GM19324 (cell line): ENCODE data around the gene AP4S1.
"Not testable (repeated sequence)": the region's sequence is repeated elsewhere in the genome, so short reads cannot be mapped to it uniquely, and the experiment has no call there.

Experiments
- ATAC-seq: cut with Tn5 transposase; IDR thresholded peaks from one replicate; pipeline ENCODE4 v1.9.1; 2021; ENCODE audit warnings: mild to moderate bottlenecking, moderate library complexity; ENCODE audit not compliant: unreplicated experiment, low FRiP score

The AP4S1 gene

DNA sequence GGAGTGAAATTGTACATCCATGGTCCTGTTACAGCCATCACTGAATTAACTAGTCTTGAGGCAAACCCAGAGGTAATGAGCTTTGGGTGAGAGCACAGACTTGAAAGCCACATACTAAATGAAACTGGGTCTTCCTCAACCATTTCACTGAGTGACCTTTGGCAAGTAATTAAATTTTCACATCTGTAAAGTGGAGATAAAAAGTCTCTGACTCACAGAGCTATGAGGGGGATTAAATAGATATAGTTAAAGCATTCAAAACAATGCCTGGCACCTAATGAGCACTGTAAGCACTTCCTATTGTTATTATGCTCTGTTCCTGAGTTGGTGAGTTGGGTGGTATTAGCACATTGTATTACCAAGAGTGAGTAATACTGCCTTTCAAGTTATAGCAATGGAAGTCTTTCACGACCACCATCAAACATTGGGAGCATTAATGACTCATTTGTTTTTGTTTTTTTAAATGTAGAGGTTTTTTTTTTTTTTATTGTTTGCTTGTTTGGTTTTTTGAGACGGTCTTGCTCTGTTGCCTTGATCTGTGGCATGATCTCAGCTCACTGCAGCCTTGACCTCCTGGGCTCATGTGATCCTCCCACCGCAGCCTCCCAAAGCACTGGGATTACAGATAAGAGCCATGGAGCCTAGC is 13.2 kb downstream of the AP4S1 start:
- no peak for ATAC-seq

DNA sequence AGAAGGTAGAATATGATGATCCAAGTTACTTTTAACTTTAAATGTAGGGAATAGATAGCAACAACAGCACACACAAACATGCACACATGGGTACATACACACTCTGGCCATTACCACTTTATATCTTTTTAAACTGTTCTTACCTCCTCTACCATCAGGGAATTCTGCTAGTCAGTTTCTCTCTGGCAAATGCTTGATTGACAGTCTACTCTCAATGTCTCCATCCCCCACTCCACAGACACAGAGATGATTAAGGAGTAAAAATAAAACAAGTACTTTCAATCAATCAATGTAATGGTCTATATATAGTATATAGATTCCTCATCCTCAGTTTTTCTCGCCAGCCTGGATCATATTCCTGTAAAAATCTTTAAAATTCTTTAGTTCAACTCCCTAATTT is 16.9 kb downstream of the AP4S1 start:
- no peak for ATAC-seq

DNA sequence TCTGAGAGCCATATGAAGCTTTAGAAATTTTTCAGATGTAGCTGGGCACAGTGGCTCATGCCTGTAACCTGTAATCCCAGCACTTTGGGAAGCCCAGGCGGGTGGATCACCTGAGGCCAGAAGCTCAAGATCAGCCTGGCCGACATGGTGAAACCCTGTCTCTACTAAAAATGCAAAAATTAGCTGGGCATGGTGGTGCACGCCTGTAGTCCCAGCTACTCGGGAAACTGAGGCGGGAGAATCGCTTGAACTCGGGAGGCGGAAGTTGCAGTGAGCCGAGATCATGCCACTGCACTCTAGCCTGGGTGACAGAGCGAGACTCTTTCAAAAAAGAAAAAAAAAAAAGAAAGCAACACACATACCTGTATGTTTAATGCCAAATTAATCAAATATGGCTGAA is 17.4 kb downstream of the AP4S1 start:
- ATAC-seq: not testable (repeated sequence)

DNA sequence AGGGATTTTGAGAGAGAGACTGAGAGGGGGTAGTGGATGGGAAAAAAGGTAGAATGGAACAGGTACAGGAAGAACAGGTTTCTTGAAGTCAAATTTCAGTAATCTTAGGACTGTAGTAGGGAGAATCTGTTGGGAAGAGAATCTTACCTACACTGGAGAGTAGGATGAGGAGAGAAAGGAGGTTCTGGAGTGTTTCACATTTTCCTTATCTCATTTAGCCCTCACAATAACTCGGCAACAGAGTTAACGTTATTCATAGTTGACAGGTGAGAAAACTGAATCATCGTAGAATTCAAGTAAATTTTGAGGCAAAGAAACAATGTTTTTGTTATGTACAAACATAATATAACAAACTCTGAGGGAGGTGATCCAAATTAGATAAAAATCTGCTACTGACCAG is 17.9 kb downstream of the AP4S1 start:
- no peak for ATAC-seq

DNA sequence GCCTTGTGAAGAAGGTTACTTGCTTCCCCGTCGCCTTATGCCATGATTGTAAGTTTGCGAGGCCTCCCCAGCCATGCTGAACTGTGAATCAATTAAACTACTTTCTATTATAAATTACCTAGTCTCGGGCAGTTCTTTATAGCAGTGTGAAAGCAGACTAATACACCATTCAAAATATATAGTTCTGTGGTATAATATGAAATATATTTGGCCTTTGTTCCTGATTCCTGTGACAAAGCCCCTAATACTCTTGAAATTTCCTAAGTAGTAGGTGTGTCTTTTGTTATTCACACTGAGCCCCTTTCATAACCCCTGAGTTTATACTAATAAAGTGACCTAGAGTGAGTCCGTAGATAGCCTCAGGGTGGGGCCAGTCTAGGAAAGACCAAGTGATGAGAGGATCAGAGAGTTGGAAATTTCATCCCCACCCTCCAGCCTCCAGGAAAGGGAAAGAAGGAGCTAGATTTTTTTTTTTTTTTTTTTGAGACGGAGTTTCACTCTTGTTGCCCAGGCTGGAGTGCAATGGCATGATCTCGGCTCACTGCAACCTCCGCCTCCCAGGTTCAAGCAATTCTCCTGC is 20.1 kb downstream of the AP4S1 start:
- ATAC-seq: no peak

DNA sequence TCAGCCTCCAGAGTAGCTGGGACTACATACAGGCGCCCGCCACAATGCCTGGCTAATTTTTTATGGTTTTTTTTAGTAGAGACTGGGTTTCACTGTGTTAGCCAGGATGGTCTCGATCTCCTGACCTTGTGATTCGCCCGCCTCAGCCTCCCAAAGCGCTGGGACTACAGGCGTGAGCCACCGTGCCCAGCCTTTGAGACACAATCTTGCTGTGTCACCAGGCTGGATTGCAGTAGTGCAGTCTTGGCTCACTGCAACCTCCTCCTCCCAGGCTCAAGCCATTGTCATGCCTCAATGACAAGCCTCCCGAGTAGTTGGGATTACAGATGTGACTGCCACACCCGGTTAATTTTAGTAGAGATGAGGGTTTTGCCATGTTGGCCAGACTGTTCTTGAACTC is 22.1 kb downstream of the AP4S1 start:
- no peak for ATAC-seq

DNA sequence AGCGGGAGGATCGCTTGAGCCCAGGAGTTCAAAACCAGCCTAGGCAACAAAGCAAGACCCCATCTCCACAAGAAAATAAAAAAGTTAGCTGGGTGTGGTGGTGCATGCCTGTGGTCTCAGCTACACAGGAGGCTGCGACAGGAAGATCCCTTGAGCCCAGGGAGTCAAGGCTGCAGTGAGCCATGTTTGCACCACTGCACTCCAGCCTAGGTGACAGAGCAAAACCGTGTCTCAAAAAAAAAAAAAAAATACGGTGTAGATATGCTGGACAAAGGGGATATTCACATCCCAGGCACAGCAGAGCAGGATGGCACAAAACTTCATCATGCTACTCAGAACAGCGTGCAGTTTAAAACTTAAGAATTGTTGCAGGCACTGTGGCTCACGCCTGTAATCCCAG is 25.6 kb downstream of the AP4S1 start:
- ATAC-seq: no peak

DNA sequence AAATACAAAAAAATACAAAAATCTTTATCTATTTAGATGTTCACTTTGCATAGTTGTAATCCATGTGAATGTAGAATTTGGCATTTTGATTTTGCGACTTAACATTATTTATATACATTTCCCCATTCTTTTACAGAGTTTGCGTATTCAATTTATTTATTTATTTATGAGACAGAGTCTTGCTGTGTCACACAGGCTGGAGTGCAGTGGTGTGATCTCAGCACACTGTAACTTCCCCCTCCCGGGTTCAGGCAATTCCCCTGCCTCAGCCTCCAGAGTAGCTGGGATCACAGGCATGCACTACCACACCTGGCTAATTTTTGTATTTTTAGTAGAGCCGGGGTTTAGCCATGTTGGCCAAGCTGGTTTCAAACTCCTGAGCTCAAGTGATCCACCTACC is 26.1 kb downstream of the AP4S1 start:
- no peak for ATAC-seq

DNA sequence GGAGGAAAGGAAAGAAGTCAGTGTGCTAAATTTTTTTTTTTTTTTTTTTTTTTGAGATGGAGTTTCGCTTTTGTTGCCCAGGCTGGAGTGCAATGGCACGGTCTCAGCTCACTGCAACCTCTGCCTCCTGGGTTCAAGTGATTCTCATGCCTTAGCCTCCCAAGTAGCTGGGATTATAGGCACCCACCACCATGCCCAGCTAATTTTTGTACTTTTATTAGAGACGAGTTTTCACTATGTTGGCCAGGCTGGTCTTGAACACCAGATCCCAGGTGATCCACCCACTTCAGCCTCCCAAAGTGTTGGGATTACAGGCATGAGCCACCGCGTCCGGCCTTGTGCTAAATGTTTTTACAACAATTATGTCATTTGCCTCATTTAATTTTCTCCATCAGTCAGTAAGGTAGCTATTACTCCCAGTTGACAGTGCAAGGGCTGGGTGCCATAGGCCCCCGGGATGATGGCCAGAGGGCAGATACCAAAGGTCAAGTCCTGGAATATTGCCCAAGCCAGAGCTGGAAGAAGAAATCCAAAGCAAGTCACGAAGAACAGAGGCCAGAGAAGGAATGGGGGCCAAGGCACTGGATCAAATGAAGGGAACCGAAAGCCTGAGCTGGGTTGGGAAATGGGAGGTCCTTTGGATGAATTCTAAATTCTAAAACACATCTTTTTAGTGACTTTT is 27.6 kb downstream of the AP4S1 start:
- ATAC-seq: not testable (repeated sequence)

DNA sequence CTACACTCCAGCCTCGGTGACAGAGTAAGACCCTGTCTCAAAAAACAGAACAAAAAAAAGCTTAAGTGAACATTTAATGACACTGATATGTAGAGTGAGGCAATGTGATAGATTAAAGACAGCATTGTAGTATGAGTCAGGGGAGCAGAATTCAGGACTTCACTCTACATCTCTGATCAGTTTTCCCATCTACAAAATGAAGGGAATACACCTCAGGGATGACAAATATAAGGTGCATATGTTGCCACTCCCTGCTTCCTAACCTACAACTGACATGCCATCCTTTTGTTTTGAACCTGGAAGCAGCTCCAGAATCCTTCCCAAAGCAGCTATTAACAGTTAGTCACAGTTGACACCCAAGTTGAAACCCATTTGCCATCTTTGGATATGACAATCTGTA is 31.6 kb downstream of the AP4S1 start:
- no peak for ATAC-seq

DNA sequence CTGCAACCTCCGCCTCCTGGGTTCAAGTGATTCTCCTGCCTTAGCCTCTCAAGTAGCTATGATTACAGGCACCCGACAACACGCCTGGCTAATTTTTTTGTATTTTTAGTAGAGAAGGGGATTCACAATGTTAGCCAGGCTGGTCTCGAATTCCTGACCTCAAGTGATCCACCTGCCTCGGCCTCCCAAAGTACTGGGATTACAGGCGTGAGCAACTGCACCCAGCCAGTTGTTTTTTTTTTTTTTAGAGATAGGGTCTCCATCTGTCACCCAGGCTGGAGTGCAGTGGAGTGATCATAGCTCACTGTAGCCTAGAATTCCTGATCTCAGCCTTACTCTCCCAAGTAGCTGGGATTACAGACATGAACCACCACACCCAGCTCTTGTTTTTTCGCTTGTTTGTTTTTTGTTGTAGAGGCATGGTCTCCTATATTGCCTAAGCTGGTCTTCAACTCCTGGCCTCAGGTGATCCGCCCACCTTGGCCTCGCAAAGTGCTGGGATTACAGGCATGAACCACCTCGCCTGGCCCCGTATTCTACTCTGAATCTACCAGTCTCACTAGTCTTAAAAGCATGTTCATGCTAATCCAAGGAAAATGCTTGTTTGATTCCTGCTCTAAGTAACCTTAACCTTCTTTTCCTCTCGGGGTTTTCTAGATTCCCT is 32.4 kb downstream of the AP4S1 start:
- no peak for ATAC-seq

DNA sequence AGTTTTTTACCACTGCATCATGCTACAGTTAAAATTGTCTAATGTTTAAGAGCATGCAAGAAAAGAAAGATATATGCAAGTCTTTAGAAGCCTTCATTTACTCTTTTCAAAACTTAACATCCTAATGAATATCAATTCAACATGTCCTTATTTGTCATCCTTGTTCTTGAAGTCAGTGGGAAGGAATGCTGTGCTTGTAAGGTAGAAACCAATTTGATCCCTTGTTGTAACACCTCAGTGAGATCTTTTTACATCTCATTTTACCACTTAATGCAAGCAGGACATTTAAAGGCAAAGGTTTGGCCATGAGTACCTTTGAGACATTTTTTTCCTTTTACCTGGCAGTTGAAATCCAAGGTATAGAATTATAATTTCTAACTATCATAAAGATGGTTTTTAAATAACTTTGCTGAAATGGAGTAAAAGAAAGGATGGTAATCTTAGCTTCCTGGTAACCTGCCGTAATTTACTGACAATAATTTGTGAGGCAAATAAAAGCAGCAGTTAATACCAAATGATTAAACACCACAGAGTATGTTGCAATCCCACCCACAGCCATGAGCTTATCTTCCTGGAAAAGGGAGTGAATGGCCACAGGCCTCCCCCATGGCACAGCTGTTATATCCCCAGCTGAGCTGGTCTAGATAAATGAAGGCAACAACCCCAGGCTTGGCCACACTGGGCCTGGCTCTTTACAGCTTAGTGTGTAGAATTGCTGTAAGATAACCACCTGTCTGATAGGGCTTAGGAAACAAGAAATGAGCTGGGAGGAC is 33.9 kb downstream of the AP4S1 start:
- ATAC-seq: no peak

DNA sequence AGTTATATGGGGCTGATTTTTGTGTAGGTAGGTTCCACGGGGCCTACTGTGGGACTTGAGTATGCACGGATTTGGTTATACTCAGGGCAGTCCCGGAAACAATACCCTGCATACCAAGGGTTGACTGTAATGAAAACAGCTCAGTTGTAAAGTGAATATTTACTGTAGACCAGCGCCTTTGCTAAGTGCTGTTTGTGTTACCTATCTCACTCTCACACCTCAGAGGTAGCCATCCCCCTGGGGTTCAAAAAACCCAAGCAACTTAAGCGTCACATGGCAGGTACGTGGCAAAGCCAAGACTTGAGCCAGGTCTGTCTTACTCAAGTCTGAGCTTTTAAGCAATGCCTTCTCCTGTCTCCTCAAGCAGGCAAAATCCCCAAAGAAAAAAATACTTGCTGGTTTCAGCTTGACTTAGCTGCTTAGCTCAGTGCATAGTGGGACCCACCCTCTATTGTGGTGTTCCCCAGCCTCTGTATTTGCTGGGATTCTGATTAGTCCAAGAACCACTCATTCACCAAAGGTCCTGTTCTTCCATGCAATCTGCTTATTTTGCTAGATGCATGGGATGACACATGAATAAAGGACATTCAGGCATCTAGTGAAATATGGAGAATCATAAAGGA is 34.9 kb downstream of the AP4S1 start:
- no peak for ATAC-seq

DNA sequence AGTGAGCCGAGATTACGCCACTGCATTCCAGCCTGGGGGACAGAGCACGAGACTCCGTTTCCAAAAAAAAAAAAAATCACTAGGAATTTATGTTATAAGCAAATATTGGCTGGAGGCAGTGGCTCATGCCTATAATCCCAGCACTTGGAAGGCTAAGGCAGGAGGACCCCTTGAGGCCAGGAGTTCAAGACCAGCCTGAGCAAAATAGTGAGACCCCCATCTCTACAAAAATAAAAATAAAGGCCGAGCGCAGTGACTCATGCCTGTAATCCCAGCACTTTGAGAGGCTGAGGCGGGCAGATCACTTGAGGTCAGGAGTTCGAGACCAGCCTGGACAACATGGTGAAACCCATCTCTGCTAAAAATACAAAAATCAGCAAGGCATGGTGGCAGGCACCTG is 37.5 kb downstream of the AP4S1 start:
- not testable (repeated sequence) for ATAC-seq

DNA sequence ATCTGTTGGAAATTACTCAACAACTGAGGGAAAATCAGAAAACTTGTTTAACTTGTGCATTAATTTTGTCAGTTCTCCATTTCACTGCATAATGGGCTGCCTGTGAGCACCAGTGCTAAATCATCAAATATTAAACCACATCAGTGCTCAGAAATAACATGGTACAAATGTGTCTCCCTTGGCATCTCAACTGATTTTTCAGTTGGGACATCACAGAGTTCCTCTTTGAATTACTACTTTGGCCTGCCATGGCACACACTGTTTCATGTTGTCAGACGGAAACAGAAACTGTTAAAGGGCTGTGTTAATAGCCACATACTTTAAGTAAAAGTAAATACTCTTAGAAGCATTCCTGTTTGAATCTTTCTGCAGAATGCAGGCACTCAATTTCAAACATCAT is 42.8 kb downstream of the AP4S1 start:
- no peak for ATAC-seq

DNA sequence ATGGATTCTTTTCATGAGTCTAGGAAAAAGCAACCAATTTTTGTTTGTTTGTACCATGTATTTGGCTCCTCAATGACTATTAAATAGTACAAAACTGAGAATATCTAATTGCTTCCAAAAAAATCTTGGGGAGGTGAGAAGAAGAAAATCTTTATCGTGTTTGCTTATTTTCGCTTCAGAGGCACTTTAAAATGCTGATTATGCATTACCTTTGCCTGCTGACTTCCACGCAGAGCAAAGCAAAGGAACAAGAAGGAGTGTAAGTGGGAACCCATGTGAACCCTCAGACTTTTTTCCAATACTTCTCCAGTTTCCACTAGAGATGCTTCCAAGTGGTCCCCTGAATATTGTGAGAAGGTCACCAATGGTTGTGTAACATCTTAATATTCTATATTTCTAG is 43.9 kb downstream of the AP4S1 start:
- ATAC-seq: no peak

DNA sequence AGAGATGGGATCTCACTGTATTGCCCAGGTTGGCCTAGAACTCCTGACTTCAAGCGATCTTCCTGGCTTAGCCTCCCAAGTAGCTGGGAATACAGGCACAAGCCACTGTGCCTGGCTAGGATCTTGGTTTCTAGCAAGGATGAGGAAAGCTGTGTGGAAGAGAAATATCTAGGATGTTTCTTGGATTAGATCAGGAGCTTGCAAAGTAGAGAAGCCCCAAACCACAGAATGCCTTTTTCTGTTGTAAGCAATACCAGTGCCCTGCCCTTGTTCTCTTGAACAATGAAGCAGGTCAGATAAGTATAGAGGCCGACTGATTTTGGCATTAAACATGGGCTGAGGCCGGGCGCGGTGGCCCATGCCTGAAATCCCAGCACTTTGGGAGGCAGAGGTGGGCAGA is 45.0 kb downstream of the AP4S1 start:
- no peak for ATAC-seq

DNA sequence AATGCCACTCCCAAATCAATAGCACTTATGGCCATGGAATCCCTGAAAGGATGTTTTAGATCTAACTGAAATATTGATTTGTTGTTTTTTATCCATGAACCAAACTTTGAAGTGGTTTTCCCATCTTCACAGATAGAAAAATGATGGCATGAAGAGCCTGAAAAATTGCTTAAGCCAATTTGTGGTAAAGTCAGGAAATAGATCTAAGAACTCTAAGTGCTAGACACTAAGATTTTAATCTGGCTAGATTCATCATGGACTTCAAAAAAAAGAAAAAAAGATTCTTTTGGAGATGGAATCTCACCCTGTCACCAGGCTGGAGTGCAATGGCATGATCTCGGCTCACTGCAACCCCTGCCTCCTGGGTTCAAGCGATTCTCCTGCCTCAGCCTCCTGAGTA is 45.7 kb downstream of the AP4S1 start:
- ATAC-seq: no peak

DNA sequence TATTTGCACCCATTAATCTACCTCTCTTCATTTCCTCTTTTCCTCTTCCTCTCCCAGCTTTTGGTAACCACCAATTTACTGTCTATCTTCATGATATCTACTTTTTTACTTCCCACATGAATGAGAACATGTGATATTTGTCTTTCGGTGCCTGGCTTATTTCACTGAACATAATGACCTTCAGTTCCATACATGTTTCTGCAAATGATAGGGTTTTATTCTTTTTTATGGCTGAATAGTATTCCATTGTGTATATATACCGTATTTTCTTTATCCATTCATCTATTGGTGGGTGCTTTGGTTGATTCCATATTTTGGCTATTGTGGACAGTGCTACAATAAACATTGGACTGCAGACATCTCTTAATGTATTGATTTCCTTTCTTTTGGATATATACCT is 49.7 kb downstream of the AP4S1 start:
- ATAC-seq: no peak

DNA sequence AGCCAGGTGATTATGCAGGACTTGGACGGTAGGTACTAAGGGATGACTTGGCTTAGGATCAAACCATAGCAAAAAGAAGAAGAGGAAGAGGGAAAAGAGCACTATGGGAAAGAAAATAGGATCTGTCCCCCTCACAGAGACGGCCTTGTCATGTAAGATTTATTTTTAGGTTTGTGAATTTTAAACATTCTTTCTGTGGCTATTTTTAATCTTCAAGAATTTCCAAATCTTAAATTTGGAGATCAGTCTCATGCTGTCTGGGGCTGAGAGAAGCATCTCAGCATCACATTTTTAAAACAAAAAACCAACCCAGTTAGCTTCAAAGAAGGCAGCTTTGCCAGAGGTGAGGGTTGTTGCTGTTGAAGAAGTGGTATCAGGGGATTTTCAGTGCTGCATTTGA is 53.3 kb downstream of the AP4S1 start:
- ATAC-seq: no peak
